Inferior parietal cortex (tissue), 1 donor: ENCODE data around the gene KCTD19.

Source experiments
- DNase-seq: peaks from one replicate; pipeline ENCODE4 v3.0.0-alpha.2; 2016; ENCODE audit errors: extremely low spot score

Gene KCTD19

DNA sequence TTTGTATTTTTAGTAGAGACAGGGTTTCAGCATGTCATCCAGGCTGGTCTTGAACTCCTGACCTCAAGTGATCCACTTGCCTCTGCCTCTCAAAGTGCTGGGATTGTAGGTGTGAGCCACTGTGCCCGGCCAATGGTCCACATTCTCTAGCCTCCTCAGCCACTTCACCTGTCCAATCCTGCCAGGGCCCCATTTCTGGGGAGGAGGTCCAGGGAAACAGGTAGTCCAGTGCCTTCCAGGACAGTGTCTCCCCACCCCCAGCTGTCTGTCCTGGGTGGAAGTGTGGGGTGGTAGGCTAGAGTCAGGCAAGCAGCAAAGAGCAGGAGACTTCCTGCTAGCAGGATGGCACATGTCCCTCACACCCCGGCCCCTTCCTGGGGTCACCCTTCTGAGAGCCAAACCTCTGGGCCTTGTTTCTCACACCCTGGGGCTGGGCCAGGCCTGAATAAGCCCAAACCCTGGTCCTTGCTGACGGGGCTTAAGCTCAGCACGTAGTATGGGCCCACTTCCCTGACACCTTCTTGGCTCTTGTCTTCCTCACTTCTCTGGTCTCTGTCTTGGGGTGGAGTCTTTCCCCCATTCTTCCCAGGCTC is 84.3 kb downstream of the KCTD19 start:
- no peak for DNase-seq

DNA sequence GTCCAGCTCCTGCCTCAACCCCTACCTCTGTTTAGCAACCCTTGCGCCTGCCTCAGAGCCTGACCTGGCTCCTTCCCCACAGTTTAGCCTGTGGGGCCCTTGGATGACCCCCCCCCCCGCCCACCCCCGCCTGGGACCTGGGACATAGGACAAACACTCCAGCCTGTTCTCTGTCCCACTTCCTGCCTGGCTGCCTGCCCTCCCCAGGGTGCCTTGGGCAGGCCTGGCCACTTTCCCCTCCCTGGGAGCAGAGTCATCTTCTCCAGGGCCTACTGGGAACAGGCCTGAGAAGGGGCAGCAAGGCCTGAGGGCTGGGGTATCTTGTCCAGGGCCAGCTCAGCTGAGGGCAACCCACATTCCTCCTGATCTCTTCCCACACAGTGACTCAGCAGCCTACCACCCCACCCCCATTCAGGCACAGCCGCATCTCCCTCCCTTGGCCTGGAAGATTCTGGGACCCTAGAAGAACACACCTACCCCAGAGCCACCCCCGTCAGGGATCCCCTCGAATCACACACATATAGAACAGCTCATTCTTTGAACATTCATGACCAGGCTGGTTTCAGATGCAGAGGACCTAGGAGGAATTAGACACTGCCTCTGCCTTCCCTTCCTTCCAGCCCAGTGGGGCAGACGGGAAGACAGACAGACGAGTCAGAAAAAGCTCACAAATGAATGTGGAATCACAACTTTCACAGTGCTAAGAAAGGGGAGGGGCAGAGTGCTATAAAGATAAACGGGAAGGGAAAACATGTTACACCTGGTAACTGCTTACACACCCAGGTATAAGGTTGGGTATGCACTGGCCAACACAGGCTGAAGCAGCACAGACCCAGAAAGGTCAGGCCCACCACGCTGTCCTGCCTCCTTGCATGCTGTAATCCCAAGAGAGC is 85.3 kb downstream of the KCTD19 start:
- DNase-seq = no peak

DNA sequence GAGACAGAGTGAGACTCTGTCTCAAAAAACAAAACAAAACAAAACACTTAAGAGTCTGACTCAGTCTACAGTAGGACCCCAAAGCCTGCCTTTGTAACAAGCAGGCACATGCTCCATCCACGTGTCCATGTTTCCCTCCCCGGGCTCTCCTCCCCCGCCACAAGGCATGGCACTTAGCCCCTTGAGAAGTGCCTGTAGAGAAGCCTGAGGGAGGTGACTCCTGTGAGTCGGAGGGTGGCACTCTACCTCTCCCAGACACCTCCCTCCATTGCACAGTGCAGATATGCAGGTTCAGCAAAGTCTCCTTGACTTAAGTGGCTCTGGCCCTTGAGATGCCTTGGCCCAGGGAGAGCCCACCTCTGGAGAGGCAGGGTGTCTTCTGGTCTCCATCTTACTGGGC is 86.0 kb downstream of the KCTD19 start:
- DNase-seq = no peak
